HG03280 (cell line): ENCODE results near the gene URGCP.
A peak's percentile ranks its signal among the peaks of the same experiment; 100 is the strongest.
"Not testable (repeated sequence)": the region's sequence is repeated elsewhere in the genome, so short reads cannot be mapped to it uniquely, and the experiment has no call there.

Experiments
- ATAC-seq: cut with Tn5 transposase; IDR thresholded peaks from one replicate; pipeline ENCODE4 v1.9.1; 2021; ENCODE audit warnings: mild to moderate bottlenecking, moderate library complexity; ENCODE audit not compliant: unreplicated experiment

URGCP gene

GRCh38 chr7:43915907-43916306 lies 9.5 kb upstream of the URGCP start:
- no peak for ATAC-seq

- no peak for ATAC-seq
These were observed 8.4 kb upstream of the URGCP start for GRCh38 chr7:43914795-43915194.

GRCh38 chr7:43905956-43906330 lies 453 bp downstream of the URGCP start:
- peak; percentile 38 for ATAC-seq

- ATAC-seq = no peak
These were observed 1.0 kb downstream of the URGCP start for GRCh38 chr7:43905209-43905946.

GRCh38 chr7:43904533-43905208 lies 1.7 kb downstream of the URGCP start:
- ATAC-seq = no peak

- ATAC-seq = no peak
These were observed 3.8 kb downstream of the URGCP start for GRCh38 chr7:43902542-43903054.

GRCh38 chr7:43898571-43898970 lies 7.8 kb downstream of the URGCP start:
- ATAC-seq = not testable (repeated sequence)

- ATAC-seq = no peak
These were observed 10.5 kb downstream of the URGCP start for GRCh38 chr7:43895847-43896415.

GRCh38 chr7:43891069-43891955 lies 15.1 kb downstream of the URGCP start:
- ATAC-seq = no peak

- no peak for ATAC-seq
These were observed 15.9 kb downstream of the URGCP start for GRCh38 chr7:43890468-43890867.

- no peak for ATAC-seq
These were observed 17.1 kb downstream of the URGCP start for GRCh38 chr7:43888993-43889945.

GRCh38 chr7:43884617-43885016 lies 21.8 kb downstream of the URGCP start:
- no peak for ATAC-seq

GRCh38 chr7:43884209-43884608 lies 22.2 kb downstream of the URGCP start:
- no peak for ATAC-seq

- ATAC-seq = no peak
These were observed 25.8 kb downstream of the URGCP start for GRCh38 chr7:43880596-43880995.

- ATAC-seq = no peak
These were observed 26.9 kb downstream of the URGCP start for GRCh38 chr7:43879477-43879876.

GRCh38 chr7:43878867-43879266 lies 27.5 kb downstream of the URGCP start:
- no peak for ATAC-seq

GRCh38 chr7:43877968-43878864 lies 28.2 kb downstream of the URGCP start:
- ATAC-seq = no peak

GRCh38 chr7:43876976-43877745 lies 29.2 kb downstream of the URGCP start:
- no peak for ATAC-seq
